IMR-90 (cell line): Measurements from ENCODE around the gene ARRDC5. TPM values are rescaled to one million over a fixed set of nuclear protein-coding genes. Genes with fewer than 3 reads are reported as not detected.

Source experiments
- ATAC-seq: fragments of 200-7000 bp; cut with Tn5 transposase; 2 replicates; pipeline ENCODE4 v1.9.1; 2020; ENCODE audit warnings: low read depth, mild to moderate bottlenecking, moderate library complexity
- BruUV-seq: library from RNA; stranded (reverse); fragments of 400-500 nt; replicated peaks from 2 replicates; lab custom pipeline; 2021; lab: Mats Ljungman, UMichigan
- CTCF ChIA-PET: fragments of 300-600 bp; formaldehyde crosslinking; extraction: SDS; loops from one replicate; lab custom pipeline; 2021; ENCODE audit warnings: antibody characterized with exemption; lab: Yijun Ruan, JAX
- POLR2A ChIA-PET: fragments of 300-600 bp; sonication (Branson Sonifier 250); formaldehyde crosslinking; loops from one replicate; lab custom pipeline; 2022; ENCODE audit warnings: antibody characterized with exemption; ENCODE audit not compliant: unreplicated experiment; lab: Charles Lee
- DNase-seq: peaks from one replicate; pipeline ENCODE4 v3.0.0; 2013
- H2AFZ ChIP-seq: replicated peaks from 2 replicates; pipeline ENCODE3; 2013; ENCODE audit warnings: low read length, mild to moderate bottlenecking; ENCODE audit not compliant: poor library complexity
- H2AK5ac ChIP-seq: 2 replicates; pipeline ENCODE4 v1.6.1; 2013; ENCODE audit warnings: low read depth, low read length, inconsistent platforms
- H2AK9ac ChIP-seq: replicated peaks from 2 replicates; pipeline ENCODE3; 2013; ENCODE audit warnings: mild to moderate bottlenecking, low read depth, low read length, moderate library complexity; ENCODE audit not compliant: poor library complexity
- H2BK120ac ChIP-seq: 2 replicates; pipeline ENCODE4 v1.6.1; 2013; ENCODE audit warnings: low read depth, low read length, inconsistent platforms
- H2BK15ac ChIP-seq: 3 replicates; pipeline ENCODE4 v1.6.1; 2013; ENCODE audit warnings: low read depth, low read length, inconsistent platforms
- H2BK20ac ChIP-seq: 2 replicates; pipeline ENCODE4 v1.6.1; 2013; ENCODE audit warnings: low read depth, mild to moderate bottlenecking, inconsistent platforms, low read length, moderate library complexity
- H2BK5ac ChIP-seq: 2 replicates; pipeline ENCODE4 v1.6.1; 2013; ENCODE audit warnings: mild to moderate bottlenecking, low read depth, low read length, inconsistent platforms; ENCODE audit not compliant: poor library complexity, severe bottlenecking
- H3K14ac ChIP-seq: replicated peaks from 2 replicates; pipeline ENCODE4 v1.6.1; 2013; ENCODE audit warnings: low read depth, low read length, inconsistent platforms
- H3K18ac ChIP-seq: 2 replicates; pipeline ENCODE4 v1.6.1; 2013; ENCODE audit warnings: low read depth, low read length, control low read depth
- H3K23ac ChIP-seq: 2 replicates; pipeline ENCODE4 v1.6.1; 2013; ENCODE audit warnings: low read depth, low read length, inconsistent platforms
- H3K27ac ChIP-seq: 2 replicates; pipeline ENCODE4 v1.5.1; 2013; ENCODE audit warnings: mild to moderate bottlenecking, control low read depth, low read length; ENCODE audit not compliant: insufficient read depth
- H3K27me3 ChIP-seq: 2 replicates; pipeline ENCODE4 v1.6.1; 2013; ENCODE audit warnings: low read length; ENCODE audit not compliant: control insufficient read depth, insufficient read depth
- H3K36me3 ChIP-seq: 2 replicates; pipeline ENCODE4 v1.6.1; 2013; ENCODE audit warnings: low read length, mixed read lengths; ENCODE audit not compliant: control insufficient read depth, insufficient read depth
- H3K4ac ChIP-seq: 2 replicates; pipeline ENCODE4 v1.6.1; 2013; ENCODE audit warnings: low read depth, low read length, inconsistent platforms
- H3K4me1 ChIP-seq: 2 replicates; pipeline ENCODE4 v1.6.1; 2013; ENCODE audit warnings: low read length, mixed read lengths; ENCODE audit not compliant: control insufficient read depth, insufficient read depth
- H3K4me2 ChIP-seq: 2 replicates; pipeline ENCODE4 v1.6.1; 2013; ENCODE audit warnings: low read depth, mild to moderate bottlenecking, control low read depth, low read length, moderate library complexity
- H3K4me3 ChIP-seq: 2 replicates; pipeline ENCODE4 v1.5.1; 2013; ENCODE audit warnings: low read depth, mild to moderate bottlenecking, control low read depth, low read length, moderate library complexity; ENCODE audit not compliant: insufficient read depth
- H3K56ac ChIP-seq: 2 replicates; pipeline ENCODE4 v1.6.1; 2013; ENCODE audit warnings: low read length, inconsistent platforms; ENCODE audit not compliant: insufficient read depth; ENCODE audit errors: extremely low read depth
- H3K79me1 ChIP-seq, 2 experiments: 2 replicates each; pipeline ENCODE4 v1.6.1; 2013; ENCODE audit warnings: low read length in 2 of 2, inconsistent platforms in 1 of 2, low read depth in 1 of 2
- H3K9ac ChIP-seq: 2 replicates; pipeline ENCODE4 v1.6.1; 2013; ENCODE audit warnings: low read depth, low read length, control low read depth
- H3K9me1 ChIP-seq: 2 replicates; pipeline ENCODE4 v1.6.1; 2013; ENCODE audit warnings: low read length, inconsistent platforms; ENCODE audit not compliant: insufficient read depth
- H3K9me3 ChIP-seq: 2 replicates; pipeline ENCODE4 v1.6.1; 2013; ENCODE audit warnings: low read length; ENCODE audit not compliant: control insufficient read depth, insufficient read depth
- H4K20me1 ChIP-seq: 2 replicates; pipeline ENCODE4 v1.6.1; 2013; ENCODE audit warnings: low read length, inconsistent platforms; ENCODE audit not compliant: insufficient read depth
- H4K5ac ChIP-seq: 2 replicates; pipeline ENCODE4 v1.6.1; 2013; ENCODE audit warnings: mild to moderate bottlenecking, low read depth, low read length, control low read depth
- H4K8ac ChIP-seq, 2 experiments: 2 replicates each; pipeline ENCODE4 v1.6.1; 2013; ENCODE audit warnings: low read depth in 2 of 2, low read length in 2 of 2, control low read depth in 1 of 2, inconsistent platforms in 1 of 2
- H4K91ac ChIP-seq: 2 replicates; pipeline ENCODE4 v1.6.1; 2013; ENCODE audit warnings: low read depth, low read length, inconsistent platforms; ENCODE audit not compliant: insufficient read depth
- BHLHE40 ChIP-seq: fragments of 150-350 bp; IDR thresholded peaks from 2 replicates; pipeline ENCODE4 v1.6.1; 2016; ENCODE audit warnings: mild to moderate bottlenecking, low read depth, low read length
- CEBPB ChIP-seq: IDR thresholded peaks from 2 replicates; pipeline ENCODE4 v1.6.1; 2012; ENCODE audit warnings: low read depth, low read length, improper control_type of control experiment
- CHD1 ChIP-seq: IDR thresholded peaks from 2 replicates; pipeline ENCODE4 v1.6.1; 2012; ENCODE audit warnings: low read depth, low read length, improper control_type of control experiment
- CTCF ChIP-seq: conservative IDR thresholded peaks from 2 replicates; pipeline ENCODE4 v1.5.1; 2012; ENCODE audit warnings: mild to moderate bottlenecking, low read depth, low read length, improper control_type of control experiment
- ELK1 ChIP-seq: fragments of 150-350 bp; IDR thresholded peaks from 2 replicates; pipeline ENCODE4 v1.6.1; 2016; ENCODE audit warnings: low read depth, mild to moderate bottlenecking, low read length, moderate library complexity, borderline replicate concordance
- FOS ChIP-seq: fragments of 150-350 bp; IDR thresholded peaks from 2 replicates; pipeline ENCODE4 v1.6.1; 2016; ENCODE audit warnings: low read depth, low read length
- MAFK ChIP-seq: IDR thresholded peaks from 2 replicates; pipeline ENCODE4 v1.6.1; 2012; ENCODE audit warnings: low read depth, low read length, improper control_type of control experiment
- MAZ ChIP-seq: IDR thresholded peaks from 2 replicates; pipeline ENCODE4 v1.6.1; 2012; ENCODE audit warnings: low read depth, mild to moderate bottlenecking, low read length, improper control_type of control experiment, moderate library complexity, borderline replicate concordance
- MXI1 ChIP-seq: IDR thresholded peaks from 2 replicates; pipeline ENCODE4 v1.6.1; 2012; ENCODE audit warnings: low read depth, mild to moderate bottlenecking, low read length, moderate library complexity, borderline replicate concordance
- NFE2L2 ChIP-seq: fragments of 150-350 bp; IDR thresholded peaks from 2 replicates; pipeline ENCODE4 v1.6.1; 2016; ENCODE audit warnings: low read depth, mild to moderate bottlenecking, low read length
- POLR2A ChIP-seq: IDR thresholded peaks from 2 replicates; pipeline ENCODE4 v1.6.1; 2012; ENCODE audit warnings: mild to moderate bottlenecking, low read depth, low read length
- RAD21 ChIP-seq: IDR thresholded peaks from 2 replicates; pipeline ENCODE4 v1.6.1; 2012; ENCODE audit warnings: low read length, improper control_type of control experiment
- RCOR1 ChIP-seq: IDR thresholded peaks from 2 replicates; pipeline ENCODE4 v1.6.1; 2012; ENCODE audit warnings: mild to moderate bottlenecking, low read length, improper control_type of control experiment; ENCODE audit not compliant: insufficient replicate concordance
- RFX5 ChIP-seq: IDR thresholded peaks from 2 replicates; pipeline ENCODE4 v1.8.0; 2012; ENCODE audit warnings: low read depth, mild to moderate bottlenecking, low read length, moderate library complexity
- SMC3 ChIP-seq: fragments of 150-350 bp; IDR thresholded peaks from 2 replicates; pipeline ENCODE4 v1.6.1; 2016; ENCODE audit warnings: low read depth, mild to moderate bottlenecking, antibody characterized with exemption, low read length, moderate library complexity
- USF2 ChIP-seq: fragments of 150-350 bp; IDR thresholded peaks from 2 replicates; pipeline ENCODE4 v1.6.1; 2017; ENCODE audit warnings: mild to moderate bottlenecking, antibody characterized with exemption, low read length, low read depth
- WGBS, 2 experiments: methylation state at CpG; one replicate each; pipeline versions ENCODE4 v1.1.5 to v1.1.7; 2013; ENCODE audit warnings: missing lambda C conversion rate in 2 of 2; ENCODE audit not compliant: insufficient read length in 1 of 2; ENCODE audit errors: extremely low coverage in 2 of 2; 5-methylcytosine and 5-hydroxymethylcytosine counted together
- dilution Hi-C: fragments of 300-500 bp; cut with HindIII; formaldehyde crosslinking; loops from one replicate; pipeline ENCODE4 v1.14.3; 2018; ENCODE audit warnings: low sequenced_read_pairs; ENCODE audit not compliant: unreplicated experiment
- in situ Hi-C: fragments of 300-500 bp; cut with MboI; formaldehyde crosslinking; loops from 3 replicates; pipeline ENCODE4 v1.14.3; 2019; ENCODE audit warnings: low sequenced_read_pairs, inconsistent platforms, mixed read lengths
- intact Hi-C: fragments of 100-400 bp; cut with micrococcal nuclease; formaldehyde crosslinking; loops from 2 replicates; pipeline ENCODE4 v1.10.0; 2022
- polyA plus RNA-seq, 3 experiments: library from polyadenylated mRNA; depleted of rRNA; stranded (reverse); fragments of >200 nt; gene quantifications; 2 replicates each; pipeline ENCODE4 v1.2.3, GENCODE V29; 2012; ENCODE audit warnings: low replicate concordance in 1 of 3
- total RNA-seq: library from RNA; depleted of rRNA; stranded (reverse); fragments of >200 nt; gene quantifications from 2 replicates; pipeline ENCODE4 v1.2.3, GENCODE V29; 2012

ARRDC5 gene
- total and polyA plus RNA-seq, 2 of the 4 experiments (the other 2 are of a cell fraction): not detected

GRCh38 chr19:4896372-4896771, 6.3 kb downstream of the ARRDC5 start:
- Histone ChIP-seq H2BK15ac (no peak overlapping the region), H2BK5ac (no peak overlapping the region), H3K27ac (no peak overlapping the region), H2BK120ac (no peak overlapping the region), H4K5ac (no peak overlapping the region), H3K9ac (no peak overlapping the region), H3K4me2 (no peak overlapping the region), H3K79me1 (no peaks in the 10 kb centered on the region), H4K8ac (no peak overlapping the region), H4K20me1 (no peaks in the 10 kb centered on the region), H3K4me1 (peaks cover 3% of the 10 kb centered on the region; the same call in 1 of the 2 replicates), H2AK5ac (peak overlapping the region; percentile 67; the same call in 1 of the 2 replicates), H3K36me3 (no peaks in the 10 kb centered on the region), H3K14ac (no peak overlapping the region), H3K56ac (no peak overlapping the region), H2BK20ac (no peak overlapping the region), H3K4ac (no peak overlapping the region), H3K4me3 (no peak overlapping the region), H2AK9ac (no peak overlapping the region), H3K23ac (no peak overlapping the region), H3K9me3 (no peaks in the 10 kb centered on the region), H4K91ac (no peak overlapping the region), H3K9me1 (0 out of 2 replicates have a peak, but pooled peaks cover 2% of the 10 kb centered on the region), H2AFZ (peak overlapping the region; percentile 16), H3K18ac (no peak overlapping the region), H3K27me3 (no peaks in the 10 kb centered on the region)
- no TSS peak for BruUV-seq
- TF ChIP-seq CTCF (no peak), FOS (no peak), BHLHE40 (no peak), CEBPB (no peak), RCOR1 (no peak), POLR2A (no peak), RAD21 (no peak), ELK1 (no peak), RFX5 (no peak), MAZ (no peak), CHD1 (no peak), SMC3 (no peak), NFE2L2 (no peak), MAFK (no peak), MXI1 (no peak), USF2 (no peak)
- in situ Hi-C loops (no loop called here), intact Hi-C loops (no loop called here), dilution Hi-C loops (no loop called here)
- DNase-seq (peak; percentile 47), ATAC-seq (no peak)
- ChIA-PET CTCF (no interaction called here), POLR2A (no interaction called here)
- WGBS, 2 experiments: no CpG with 5 or more reads among the region's 3 CpGs
